Neural cell (in vitro differentiated cells): Measurements from ENCODE around the gene ILDR2. TPM values are rescaled to one million over a fixed set of nuclear protein-coding genes. Genes with fewer than 3 reads are reported as not detected.

Source experiments
- H2AFZ ChIP-seq: fragments of 200-600, 300-800 bp; sonication (generic), shearing (Covaris generic); 2 replicates; pipeline ENCODE4 v1.6.0; 2014; ENCODE audit warnings: low read depth, mild to moderate bottlenecking, antibody characterized with exemption, low read length, moderate library complexity
- H3F3A ChIP-seq: fragments of 200-600 bp; shearing (Covaris generic); 2 replicates; pipeline ENCODE4 v1.6.1; 2016; ENCODE audit warnings: mild to moderate bottlenecking, moderate library complexity, mixed read lengths, antibody characterized with exemption, low read length; ENCODE audit not compliant: insufficient read depth, poor library complexity, severe bottlenecking
- H3K27ac ChIP-seq: fragments of 200-600, 300-800 bp; sonication (generic), shearing (Covaris generic); 2 replicates; pipeline ENCODE4 v1.5.1; 2014; ENCODE audit warnings: mild to moderate bottlenecking, low read length, moderate library complexity
- H3K27me3 ChIP-seq: fragments of 300-800, 200-600 bp; sonication (generic), shearing (Covaris generic); 2 replicates; pipeline ENCODE4 v1.6.0; 2014; ENCODE audit warnings: mild to moderate bottlenecking, low read depth, low read length, moderate library complexity; ENCODE audit not compliant: insufficient read depth
- H3K36me3 ChIP-seq: fragments of 300-800, 200-600 bp; sonication (generic), shearing (Covaris generic); 2 replicates; pipeline ENCODE4 v1.5.1; 2014; ENCODE audit warnings: mild to moderate bottlenecking, antibody characterized with exemption, low read length, moderate library complexity; ENCODE audit not compliant: insufficient read depth
- H3K4me2 ChIP-seq: fragments of 300-800, 200-600 bp; sonication (generic), shearing (Covaris generic); 2 replicates; pipeline ENCODE4 v1.6.0; 2014; ENCODE audit warnings: mild to moderate bottlenecking, low read length
- H3K4me3 ChIP-seq: fragments of 300-800, 200-600 bp; sonication (generic), shearing (Covaris generic); 2 replicates; pipeline ENCODE4 v1.5.1; 2014; ENCODE audit warnings: mild to moderate bottlenecking, low read length, moderate library complexity
- H3K79me2 ChIP-seq: fragments of 200-600 bp; shearing (Covaris generic); replicated peaks from 2 replicates; pipeline ENCODE4 v1.6.0; 2014; ENCODE audit warnings: mild to moderate bottlenecking, low read length, moderate library complexity; ENCODE audit not compliant: insufficient read depth
- H3K9ac ChIP-seq: fragments of 300-800, 200-600 bp; sonication (generic), shearing (Covaris generic); 2 replicates; pipeline ENCODE4 v1.6.1; 2016; ENCODE audit warnings: mild to moderate bottlenecking, low read length, mixed read lengths
- H3K9me2 ChIP-seq: fragments of 200-600 bp; shearing (Covaris generic); 2 replicates; pipeline ENCODE4 v1.6.1; 2016; ENCODE audit warnings: mild to moderate bottlenecking, low read length, mixed read lengths; ENCODE audit not compliant: insufficient read depth
- H3K9me3 ChIP-seq: fragments of 200-600, 300-800 bp; sonication (generic), shearing (Covaris generic); 2 replicates; pipeline ENCODE4 v1.6.1; 2016; ENCODE audit warnings: mild to moderate bottlenecking, mixed run types, low read length, moderate library complexity, mixed read lengths
- H4K20me1 ChIP-seq: fragments of 200-600 bp; shearing (Covaris generic); 2 replicates; pipeline ENCODE4 v1.6.1; 2016; ENCODE audit warnings: mild to moderate bottlenecking, mixed run types; ENCODE audit not compliant: insufficient read depth
- EP300 ChIP-seq: fragments of 450-650 bp; conservative IDR thresholded peaks from 2 replicates; pipeline ENCODE4 v1.6.1; 2014; ENCODE audit warnings: antibody characterized with exemption, mild to moderate bottlenecking, moderate library complexity; ENCODE audit not compliant: poor library complexity, severe bottlenecking
- EZH2 ChIP-seq: fragments of 200-600, 300-800 bp; shearing (Covaris generic), sonication (generic); IDR thresholded peaks from 2 replicates; pipeline ENCODE4 v1.6.1; 2014; ENCODE audit warnings: antibody characterized with exemption, low read length, borderline replicate concordance, mild to moderate bottlenecking; ENCODE audit not compliant: insufficient read depth, poor library complexity, severe bottlenecking
- MXI1 ChIP-seq: fragments of 450-650 bp; conservative IDR thresholded peaks from 2 replicates; pipeline ENCODE4 v1.6.1; 2014; ENCODE audit warnings: antibody characterized with exemption, mild to moderate bottlenecking; ENCODE audit not compliant: poor library complexity, severe bottlenecking
- POLR2AphosphoS5 ChIP-seq: IDR thresholded peaks from 2 replicates; pipeline ENCODE4 v1.6.1; 2012
- RAD21 ChIP-seq: fragments of 450-650 bp; conservative IDR thresholded peaks from 2 replicates; pipeline ENCODE4 v1.6.1; 2014; ENCODE audit warnings: antibody characterized with exemption, mild to moderate bottlenecking, moderate library complexity
- SMC3 ChIP-seq: fragments of 450-650 bp; conservative IDR thresholded peaks from 2 replicates; pipeline ENCODE4 v1.6.1; 2014; ENCODE audit warnings: antibody characterized with exemption, mild to moderate bottlenecking, moderate library complexity; ENCODE audit not compliant: poor library complexity
- TAF1 ChIP-seq: IDR thresholded peaks from 2 replicates; pipeline ENCODE4 v1.6.1; 2012; ENCODE audit warnings: low read depth
- polyA plus RNA-seq: library from polyadenylated mRNA; depleted of rRNA; stranded (reverse); fragments of >200 nt; gene quantifications from 2 replicates; pipeline ENCODE4 v1.2.3, GENCODE V29; 2014
- TF ChIP-seq, protein P1 (sequence below): IDR thresholded peaks from 2 replicates; pipeline ENCODE4 v1.6.1; 2012; ENCODE audit warnings: borderline replicate concordance
- TF ChIP-seq, protein P2 (sequence below): fragments of 450-650 bp; IDR thresholded peaks from 2 replicates; pipeline ENCODE4 v1.5.1; 2014; ENCODE audit warnings: antibody characterized with exemption, mild to moderate bottlenecking, moderate library complexity; ENCODE audit not compliant: poor library complexity, severe bottlenecking

ILDR2 gene
- polyA plus RNA-seq, 1 donor from 2014 or later: 6.8 TPM

DNA sequence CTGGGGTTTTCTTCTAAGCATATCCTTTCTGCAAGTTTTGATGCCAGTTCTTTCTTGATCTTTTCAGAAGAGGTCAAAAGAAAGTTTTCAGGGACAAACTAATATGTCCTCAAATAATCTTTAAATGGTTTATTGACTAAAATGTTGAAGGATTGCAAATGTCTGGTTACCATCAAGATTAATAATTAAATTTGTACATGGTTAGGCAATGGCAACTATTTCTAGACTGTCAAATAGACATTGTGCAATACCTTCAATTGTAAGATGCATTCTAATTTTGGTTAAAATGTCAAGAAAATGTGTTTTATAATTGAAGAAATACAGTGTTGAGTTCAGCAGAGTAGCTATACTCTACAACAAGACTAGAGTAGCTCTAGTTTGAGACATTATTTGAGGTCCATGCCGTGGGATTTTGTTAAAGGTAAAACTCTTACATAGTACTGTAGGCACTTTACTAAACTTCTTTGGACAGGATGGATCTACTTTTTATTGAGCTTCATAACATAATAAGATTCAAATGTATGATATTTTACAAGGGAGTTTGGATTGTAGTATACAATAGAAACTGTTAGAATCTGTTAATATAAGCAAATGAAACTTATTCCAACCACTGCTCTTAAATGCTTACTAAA is 36.3 kb upstream of the ILDR2 start:
- H3K9me3 ChIP-seq: no peaks in the 10 kb centered on the region
- no peaks in the 10 kb centered on the region for H3K9me2 ChIP-seq
- no peaks in the 10 kb centered on the region for H3K36me3 ChIP-seq
- H4K20me1 ChIP-seq: no peaks in the 10 kb centered on the region
- TF ChIP-seq MXI1 (no peak), SMC3 (no peak), RAD21 (no peak), TAF1 (no peak), POLR2AphosphoS5 (no peak), EZH2 (no peak), EP300 (no peak)
- TF ChIP-seq, protein P1, sequence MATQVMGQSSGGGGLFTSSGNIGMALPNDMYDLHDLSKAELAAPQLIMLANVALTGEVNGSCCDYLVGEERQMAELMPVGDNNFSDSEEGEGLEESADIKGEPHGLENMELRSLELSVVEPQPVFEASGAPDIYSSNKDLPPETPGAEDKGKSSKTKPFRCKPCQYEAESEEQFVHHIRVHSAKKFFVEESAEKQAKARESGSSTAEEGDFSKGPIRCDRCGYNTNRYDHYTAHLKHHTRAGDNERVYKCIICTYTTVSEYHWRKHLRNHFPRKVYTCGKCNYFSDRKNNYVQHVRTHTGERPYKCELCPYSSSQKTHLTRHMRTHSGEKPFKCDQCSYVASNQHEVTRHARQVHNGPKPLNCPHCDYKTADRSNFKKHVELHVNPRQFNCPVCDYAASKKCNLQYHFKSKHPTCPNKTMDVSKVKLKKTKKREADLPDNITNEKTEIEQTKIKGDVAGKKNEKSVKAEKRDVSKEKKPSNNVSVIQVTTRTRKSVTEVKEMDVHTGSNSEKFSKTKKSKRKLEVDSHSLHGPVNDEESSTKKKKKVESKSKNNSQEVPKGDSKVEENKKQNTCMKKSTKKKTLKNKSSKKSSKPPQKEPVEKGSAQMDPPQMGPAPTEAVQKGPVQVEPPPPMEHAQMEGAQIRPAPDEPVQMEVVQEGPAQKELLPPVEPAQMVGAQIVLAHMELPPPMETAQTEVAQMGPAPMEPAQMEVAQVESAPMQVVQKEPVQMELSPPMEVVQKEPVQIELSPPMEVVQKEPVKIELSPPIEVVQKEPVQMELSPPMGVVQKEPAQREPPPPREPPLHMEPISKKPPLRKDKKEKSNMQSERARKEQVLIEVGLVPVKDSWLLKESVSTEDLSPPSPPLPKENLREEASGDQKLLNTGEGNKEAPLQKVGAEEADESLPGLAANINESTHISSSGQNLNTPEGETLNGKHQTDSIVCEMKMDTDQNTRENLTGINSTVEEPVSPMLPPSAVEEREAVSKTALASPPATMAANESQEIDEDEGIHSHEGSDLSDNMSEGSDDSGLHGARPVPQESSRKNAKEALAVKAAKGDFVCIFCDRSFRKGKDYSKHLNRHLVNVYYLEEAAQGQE: no peak
- TF ChIP-seq, protein P2, sequence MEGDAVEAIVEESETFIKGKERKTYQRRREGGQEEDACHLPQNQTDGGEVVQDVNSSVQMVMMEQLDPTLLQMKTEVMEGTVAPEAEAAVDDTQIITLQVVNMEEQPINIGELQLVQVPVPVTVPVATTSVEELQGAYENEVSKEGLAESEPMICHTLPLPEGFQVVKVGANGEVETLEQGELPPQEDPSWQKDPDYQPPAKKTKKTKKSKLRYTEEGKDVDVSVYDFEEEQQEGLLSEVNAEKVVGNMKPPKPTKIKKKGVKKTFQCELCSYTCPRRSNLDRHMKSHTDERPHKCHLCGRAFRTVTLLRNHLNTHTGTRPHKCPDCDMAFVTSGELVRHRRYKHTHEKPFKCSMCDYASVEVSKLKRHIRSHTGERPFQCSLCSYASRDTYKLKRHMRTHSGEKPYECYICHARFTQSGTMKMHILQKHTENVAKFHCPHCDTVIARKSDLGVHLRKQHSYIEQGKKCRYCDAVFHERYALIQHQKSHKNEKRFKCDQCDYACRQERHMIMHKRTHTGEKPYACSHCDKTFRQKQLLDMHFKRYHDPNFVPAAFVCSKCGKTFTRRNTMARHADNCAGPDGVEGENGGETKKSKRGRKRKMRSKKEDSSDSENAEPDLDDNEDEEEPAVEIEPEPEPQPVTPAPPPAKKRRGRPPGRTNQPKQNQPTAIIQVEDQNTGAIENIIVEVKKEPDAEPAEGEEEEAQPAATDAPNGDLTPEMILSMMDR: no peak
- H3K4me2 ChIP-seq: no peak overlapping the region
- no peak overlapping the region for H3K4me3 ChIP-seq
- H2AFZ ChIP-seq: no peak overlapping the region
- H3F3A ChIP-seq: no peaks in the 10 kb centered on the region
- H3K79me2 ChIP-seq: no peaks in the 10 kb centered on the region
- H3K9ac ChIP-seq: no peak overlapping the region
- H3K27me3 ChIP-seq: no peaks in the 10 kb centered on the region
- no peak overlapping the region for H3K27ac ChIP-seq

DNA sequence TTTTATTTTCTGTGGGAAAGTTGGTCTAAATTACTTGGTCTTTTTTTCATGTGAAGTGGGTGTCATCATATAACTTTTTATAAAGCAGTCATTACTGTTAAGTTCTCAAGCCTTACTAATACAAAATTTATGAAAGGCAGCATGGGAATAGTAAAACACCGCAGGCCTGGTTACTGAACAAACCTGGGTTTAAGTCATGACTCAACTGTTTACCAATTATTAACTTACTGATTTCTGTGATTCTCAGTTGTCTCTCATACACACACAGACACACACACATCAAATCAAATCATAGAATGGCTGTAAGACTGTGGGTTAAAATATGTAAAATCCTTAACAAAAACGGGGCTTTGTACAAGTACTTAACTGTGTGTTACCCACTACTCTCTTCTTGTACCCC is 28.4 kb upstream of the ILDR2 start:
- H3K27ac ChIP-seq: no peak overlapping the region
- no peaks in the 10 kb centered on the region for H3F3A ChIP-seq
- no peaks in the 10 kb centered on the region for H3K79me2 ChIP-seq
- no peaks in the 10 kb centered on the region for H3K9me2 ChIP-seq
- no peak overlapping the region for H2AFZ ChIP-seq
- H4K20me1 ChIP-seq: no peaks in the 10 kb centered on the region
- H3K9me3 ChIP-seq: no peaks in the 10 kb centered on the region
- TF ChIP-seq SMC3 (no peak), TAF1 (no peak), EZH2 (no peak), EP300 (no peak), RAD21 (no peak), MXI1 (no peak), POLR2AphosphoS5 (no peak)
- TF ChIP-seq, protein P1: no peak
- TF ChIP-seq, protein P2: no peak
- H3K27me3 ChIP-seq: no peaks in the 10 kb centered on the region
- no peaks in the 10 kb centered on the region for H3K36me3 ChIP-seq
- H3K9ac ChIP-seq: no peak overlapping the region
- H3K4me2 ChIP-seq: no peak overlapping the region
- H3K4me3 ChIP-seq: no peak overlapping the region
